Activated T-cell treated with anti-CD3 and anti-CD28 coated beads, Interleukin-2, amount 50 U/mL, for 72 hours (primary cell): ENCODE measurements around the gene NOS3. TPM values are rescaled to one million over a fixed set of nuclear protein-coding genes. Genes with fewer than 3 reads are reported as not detected.

Source experiments
- ATAC-seq, 2 donors: fragments of 150-1000 bp; cut with Tn5 transposase; replicated peaks in 1 of 2; 2 replicates each; pipeline ENCODE4 v1.10.0; 2021; ENCODE audit warnings: moderate library complexity in 2 of 2, mild to moderate bottlenecking in 1 of 2
- DNase-seq, 2 donors: peaks; one replicate each; pipeline ENCODE4 v3.0.0; 2021 to 2022; ENCODE audit warnings: mixed read lengths in 1 of 2
- H3K27ac Mint-ChIP-seq: one replicate; pipeline ENCODE4 v1.8.0; 2022; ENCODE audit warnings: mild to moderate bottlenecking, moderate library complexity, mixed read lengths
- H3K27me3 Mint-ChIP-seq: one replicate; pipeline ENCODE4 v1.8.0; 2022; ENCODE audit warnings: low read depth, mixed read lengths
- H3K36me3 Mint-ChIP-seq, 2 donors: one replicate each; pipeline ENCODE4 v1.8.0; 2022; ENCODE audit warnings: mixed read lengths in 2 of 2, mild to moderate bottlenecking in 1 of 2; ENCODE audit not compliant: insufficient read depth in 2 of 2
- H3K4me1 Mint-ChIP-seq: one replicate; pipeline ENCODE4 v1.8.0; 2022; ENCODE audit warnings: low read depth, mixed read lengths
- H3K4me3 Mint-ChIP-seq, 2 donors: one replicate each; pipeline ENCODE4 v1.8.0; 2022; ENCODE audit warnings: mild to moderate bottlenecking in 2 of 2, mixed read lengths in 2 of 2, moderate library complexity in 2 of 2
- H3K9me3 Mint-ChIP-seq, 2 donors: one replicate each; pipeline ENCODE4 v1.8.0; 2022; ENCODE audit warnings: mixed read lengths in 2 of 2
- total RNA-seq, 2 donors: library from RNA; stranded (reverse); gene quantifications; one replicate each; pipeline ENCODE4 v1.2.3, GENCODE V29; 2022

Gene NOS3
- total RNA-seq, 2 donors from 2014 or later = 6.8 to 8.1 TPM

- H3K36me3 Mint-ChIP-seq = no peaks in the 10 kb centered on the region
- no peak overlapping the region for H3K27ac Mint-ChIP-seq
- peaks cover 16% of the 10 kb centered on the region for H3K4me1 Mint-ChIP-seq
- H3K27me3 Mint-ChIP-seq = peaks cover 39% of the 10 kb centered on the region
- ATAC-seq (no peak), DNase-seq (peak; percentile 23 to 34)
- H3K4me3 Mint-ChIP-seq = no peak overlapping the region
- no peaks in the 10 kb centered on the region for H3K9me3 Mint-ChIP-seq
Measured at GRCh38 chr7:150983893-150984368, 6.9 kb upstream of the NOS3 start.

- peak; percentile 61 to 74 for ATAC-seq
- Mint-ChIP-seq H3K4me1 (peaks cover 16% of the 10 kb centered on the region), H3K27me3 (peaks cover 23% of the 10 kb centered on the region), H3K27ac (no peak overlapping the region), H3K36me3 (peaks cover 9 to 12% of the 10 kb centered on the region in 2 donors), H3K4me3 (no peak overlapping the region), H3K9me3 (peaks cover 6 to 9% of the 10 kb centered on the region in 2 donors)
- DNase-seq = peak; percentile 60 to 67
Measured at GRCh38 chr7:150986099-150986512, 4.7 kb upstream of the NOS3 start.

GRCh38 chr7:150986556-150986955 lies 4.3 kb upstream of the NOS3 start:
- ATAC-seq = no peak
- H3K4me3 Mint-ChIP-seq = no peak overlapping the region
- peaks cover 8 to 9% of the 10 kb centered on the region in 2 donors for H3K9me3 Mint-ChIP-seq
- peaks cover 18% of the 10 kb centered on the region for H3K27me3 Mint-ChIP-seq
- peaks cover 16% of the 10 kb centered on the region for H3K4me1 Mint-ChIP-seq
- H3K36me3 Mint-ChIP-seq = peaks cover 9 to 13% of the 10 kb centered on the region in 2 donors
- no peak overlapping the region for H3K27ac Mint-ChIP-seq
- DNase-seq = no peak

GRCh38 chr7:150988230-150989226 lies 2.3 kb upstream of the NOS3 start:
- Mint-ChIP-seq H3K4me1 (peaks cover 16% of the 10 kb centered on the region), H3K4me3 (peak overlapping the region; percentile 3 to 58), H3K36me3 (peaks cover 10 to 13% of the 10 kb centered on the region in 2 donors), H3K27ac (no peak overlapping the region), H3K9me3 (peaks cover 8 to 12% of the 10 kb centered on the region in 2 donors), H3K27me3 (peaks cover 6% of the 10 kb centered on the region)
- DNase-seq = peak; percentile 73 to 77
- peak; percentile 71 to 74 for ATAC-seq

GRCh38 chr7:150989456-150989855 lies 1.4 kb upstream of the NOS3 start:
- ATAC-seq = no peak
- Mint-ChIP-seq H3K27ac (no peak overlapping the region), H3K9me3 (peaks cover 8 to 12% of the 10 kb centered on the region in 2 donors), H3K27me3 (peaks cover 6% of the 10 kb centered on the region), H3K4me3 (no peak overlapping the region), H3K36me3 (peaks cover 10 to 13% of the 10 kb centered on the region in 2 donors), H3K4me1 (peaks cover 16% of the 10 kb centered on the region)
- no peak for DNase-seq

GRCh38 chr7:150992051-150992640 lies 1.3 kb downstream of the NOS3 start:
- DNase-seq = no peak
- Mint-ChIP-seq H3K4me3 (no peak overlapping the region), H3K27ac (no peak overlapping the region), H3K9me3 (peaks cover 8 to 12% of the 10 kb centered on the region in 2 donors), H3K36me3 (peaks cover 10 to 13% of the 10 kb centered on the region in 2 donors), H3K4me1 (peaks cover 18% of the 10 kb centered on the region), H3K27me3 (peaks cover 6% of the 10 kb centered on the region)
- no peak for ATAC-seq

- Mint-ChIP-seq H3K4me3 (no peak overlapping the region), H3K27ac (no peak overlapping the region), H3K27me3 (peaks cover 6% of the 10 kb centered on the region), H3K4me1 (peaks cover 21% of the 10 kb centered on the region), H3K36me3 (peaks cover 10 to 13% of the 10 kb centered on the region in 2 donors), H3K9me3 (peaks cover 8 to 12% of the 10 kb centered on the region in 2 donors)
- ATAC-seq (peak; percentile 39 to 50), DNase-seq (no peak)
Measured at GRCh38 chr7:150992833-150993302, 2.1 kb downstream of the NOS3 start.

GRCh38 chr7:150993511-150993910 lies 2.7 kb downstream of the NOS3 start:
- DNase-seq = no peak
- Mint-ChIP-seq H3K27ac (no peak overlapping the region), H3K27me3 (no peaks in the 10 kb centered on the region), H3K4me1 (peaks cover 15% of the 10 kb centered on the region), H3K4me3 (no peak overlapping the region), H3K9me3 (peaks cover 8 to 12% of the 10 kb centered on the region in 2 donors), H3K36me3 (peaks cover 10 to 13% of the 10 kb centered on the region in 2 donors)
- ATAC-seq = no peak

GRCh38 chr7:150994141-150994837 lies 3.5 kb downstream of the NOS3 start:
- peaks cover 8 to 12% of the 10 kb centered on the region in 2 donors for H3K9me3 Mint-ChIP-seq
- H3K4me1 Mint-ChIP-seq = peaks cover 12% of the 10 kb centered on the region
- peak overlapping the region; percentile 22 to 34 for H3K4me3 Mint-ChIP-seq
- no peaks in the 10 kb centered on the region for H3K27me3 Mint-ChIP-seq
- peaks cover 10 to 13% of the 10 kb centered on the region in 2 donors for H3K36me3 Mint-ChIP-seq
- ATAC-seq = peak; percentile 46 to 74
- no peak for DNase-seq
- no peak overlapping the region for H3K27ac Mint-ChIP-seq

GRCh38 chr7:150994838-150995510 lies 4.2 kb downstream of the NOS3 start:
- peak overlapping the region; percentile 22 to 34 for H3K4me3 Mint-ChIP-seq
- H3K4me1 Mint-ChIP-seq = peaks cover 12% of the 10 kb centered on the region
- no peak for ATAC-seq
- H3K27ac Mint-ChIP-seq = no peak overlapping the region
- H3K27me3 Mint-ChIP-seq = no peaks in the 10 kb centered on the region
- peaks cover 9 to 12% of the 10 kb centered on the region in 2 donors for H3K36me3 Mint-ChIP-seq
- no peak for DNase-seq
- H3K9me3 Mint-ChIP-seq = peaks cover 8 to 11% of the 10 kb centered on the region in 2 donors

- Mint-ChIP-seq H3K27ac (no peak overlapping the region), H3K27me3 (no peaks in the 10 kb centered on the region), H3K9me3 (peaks cover 0 to 2% of the 10 kb centered on the region in 2 donors), H3K4me1 (peaks cover 12% of the 10 kb centered on the region), H3K36me3 (peaks cover 0 to 1% of the 10 kb centered on the region in 2 donors), H3K4me3 (peak overlapping the region; percentile 27 to 67)
- no peak for DNase-seq
- ATAC-seq = no peak
Measured at GRCh38 chr7:150996376-150997074, 5.7 kb downstream of the NOS3 start.
